Neural progenitor cell (in vitro differentiated cells): ENCODE measurements around the gene INHBE. TPM values are rescaled to one million over a fixed set of nuclear protein-coding genes. Genes with fewer than 3 reads are reported as not detected.

Experiments used
- DNase-seq: peaks from one replicate; pipeline ENCODE4 v3.0.0-alpha.2; 2016; ENCODE audit warnings: low spot score
- H2AFZ ChIP-seq: fragments of 200-600 bp; sonication (generic); replicated peaks from 2 replicates; pipeline ENCODE4 v1.6.1; 2016; ENCODE audit warnings: antibody characterized with exemption
- H3F3A ChIP-seq: fragments of 200-600 bp; sonication (generic); 2 replicates; pipeline ENCODE4 v1.6.1; 2016; ENCODE audit warnings: antibody characterized with exemption, low read depth
- H3K27ac ChIP-seq: fragments of 200-600 bp; sonication (generic); 2 replicates; pipeline ENCODE4 v1.5.1; 2016; ENCODE audit warnings: mild to moderate bottlenecking
- H3K27me3 ChIP-seq: fragments of 200-600 bp; sonication (generic); 2 replicates; pipeline ENCODE4 v1.6.1; 2016; ENCODE audit warnings: mild to moderate bottlenecking, moderate library complexity
- H3K36me3 ChIP-seq: fragments of 200-600 bp; sonication (generic); 2 replicates; pipeline ENCODE4 v1.5.1; 2016
- H3K4me1 ChIP-seq: fragments of 200-600 bp; sonication (generic); 2 replicates; pipeline ENCODE4 v1.6.1; 2016; ENCODE audit warnings: mixed run types
- H3K4me2 ChIP-seq: fragments of 200-600 bp; sonication (generic); 2 replicates; pipeline ENCODE4 v1.6.1; 2016
- H3K4me3 ChIP-seq: fragments of 200-600 bp; sonication (generic); 2 replicates; pipeline ENCODE4 v1.5.1; 2016
- H3K79me2 ChIP-seq: fragments of 200-600 bp; sonication (generic); 2 replicates; pipeline ENCODE4 v1.6.1; 2016; ENCODE audit warnings: low read depth
- H3K9ac ChIP-seq: fragments of 200-600 bp; sonication (generic); 2 replicates; pipeline ENCODE4 v1.6.1; 2016
- H3K9me3 ChIP-seq: fragments of 200-600 bp; sonication (generic); 2 replicates; pipeline ENCODE4 v1.5.1; 2016; ENCODE audit warnings: low read depth
- H4K20me1 ChIP-seq: fragments of 200-600 bp; sonication (generic); 2 replicates; pipeline ENCODE4 v1.6.1; 2016; ENCODE audit warnings: low read depth
- H3K27ac Mint-ChIP-seq: 3 replicates; pipeline ENCODE4 v1.8.0; 2021; ENCODE audit warnings: mixed read lengths
- H3K27me3 Mint-ChIP-seq: 2 replicates; pipeline ENCODE4 v1.8.0; 2022; ENCODE audit warnings: low read depth, mild to moderate bottlenecking, inconsistent platforms, moderate library complexity, mixed read lengths; ENCODE audit not compliant: insufficient read depth
- H3K36me3 Mint-ChIP-seq: 3 replicates; pipeline ENCODE4 v1.8.0; 2021; ENCODE audit warnings: mixed read lengths
- H3K4me1 Mint-ChIP-seq: 3 replicates; pipeline ENCODE4 v1.8.0; 2021; ENCODE audit warnings: mixed read lengths
- H3K4me3 Mint-ChIP-seq: 3 replicates; pipeline ENCODE4 v1.8.0; 2021; ENCODE audit warnings: mild to moderate bottlenecking, moderate library complexity, mixed read lengths
- H3K9me3 Mint-ChIP-seq: 3 replicates; pipeline ENCODE4 v1.8.0; 2020; ENCODE audit warnings: mixed read lengths
- EZH2 ChIP-seq: fragments of 200-600 bp; sonication (generic); IDR thresholded peaks from 2 replicates; pipeline ENCODE4 v1.6.1; 2017; ENCODE audit warnings: antibody characterized with exemption, mild to moderate bottlenecking, moderate library complexity
- EZH2phosphoT487 ChIP-seq: fragments of 200-600 bp; sonication (generic); IDR thresholded peaks from 2 replicates; pipeline ENCODE4 v1.6.1; 2017; ENCODE audit warnings: antibody characterized with exemption
- total RNA-seq: library from RNA; depleted of rRNA; stranded (reverse); fragments of >200 nt; gene quantifications from 2 replicates; pipeline ENCODE4 v1.2.3, GENCODE V29; 2015; ENCODE audit warnings: low replicate concordance
- TF ChIP-seq, protein P1 (sequence below): fragments of 200-600 bp; sonication (generic); IDR thresholded peaks from 2 replicates; pipeline ENCODE4 v1.5.1; 2017; ENCODE audit warnings: antibody characterized with exemption, mild to moderate bottlenecking

The INHBE gene
- total RNA-seq, 1 donor from 2014 or later: not detected

- no peaks in the 10 kb centered on the region for H3K4me1 Mint-ChIP-seq
Observed at GRCh38 chr12:57469296-57470164, 14.4 kb downstream of the INHBE start.

GRCh38 chr12:57470286-57470969, 15.3 kb downstream of the INHBE start:
- no peaks in the 10 kb centered on the region for H3K79me2 ChIP-seq
- peaks cover under 1% of the 10 kb centered on the region for H3K4me1 ChIP-seq
- no peaks in the 10 kb centered on the region for H3K36me3 ChIP-seq
- H3K9me3 ChIP-seq: no peaks in the 10 kb centered on the region
- no peaks in the 10 kb centered on the region for H3K9me3 Mint-ChIP-seq
- no peak for DNase-seq
- peaks cover 51% of the 10 kb centered on the region for H3K27me3 Mint-ChIP-seq
- H3K9ac ChIP-seq: no peak overlapping the region
- no peak overlapping the region for H3K4me3 Mint-ChIP-seq
- H3K27ac Mint-ChIP-seq: no peak overlapping the region
- no peak overlapping the region for H3K4me3 ChIP-seq
- no peak overlapping the region for H2AFZ ChIP-seq
- H3K27ac ChIP-seq: no peak overlapping the region
- peaks cover 43% of the 10 kb centered on the region for H3K27me3 ChIP-seq
- H4K20me1 ChIP-seq: no peaks in the 10 kb centered on the region
- TF ChIP-seq, protein P1, sequence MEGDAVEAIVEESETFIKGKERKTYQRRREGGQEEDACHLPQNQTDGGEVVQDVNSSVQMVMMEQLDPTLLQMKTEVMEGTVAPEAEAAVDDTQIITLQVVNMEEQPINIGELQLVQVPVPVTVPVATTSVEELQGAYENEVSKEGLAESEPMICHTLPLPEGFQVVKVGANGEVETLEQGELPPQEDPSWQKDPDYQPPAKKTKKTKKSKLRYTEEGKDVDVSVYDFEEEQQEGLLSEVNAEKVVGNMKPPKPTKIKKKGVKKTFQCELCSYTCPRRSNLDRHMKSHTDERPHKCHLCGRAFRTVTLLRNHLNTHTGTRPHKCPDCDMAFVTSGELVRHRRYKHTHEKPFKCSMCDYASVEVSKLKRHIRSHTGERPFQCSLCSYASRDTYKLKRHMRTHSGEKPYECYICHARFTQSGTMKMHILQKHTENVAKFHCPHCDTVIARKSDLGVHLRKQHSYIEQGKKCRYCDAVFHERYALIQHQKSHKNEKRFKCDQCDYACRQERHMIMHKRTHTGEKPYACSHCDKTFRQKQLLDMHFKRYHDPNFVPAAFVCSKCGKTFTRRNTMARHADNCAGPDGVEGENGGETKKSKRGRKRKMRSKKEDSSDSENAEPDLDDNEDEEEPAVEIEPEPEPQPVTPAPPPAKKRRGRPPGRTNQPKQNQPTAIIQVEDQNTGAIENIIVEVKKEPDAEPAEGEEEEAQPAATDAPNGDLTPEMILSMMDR: no peak
- no peak for TF ChIP-seq EZH2
- no peak for TF ChIP-seq EZH2phosphoT487
- no peaks in the 10 kb centered on the region for H3K4me1 Mint-ChIP-seq
- peaks cover 3% of the 10 kb centered on the region for H3F3A ChIP-seq
- H3K36me3 Mint-ChIP-seq: no peaks in the 10 kb centered on the region
- no peak overlapping the region for H3K4me2 ChIP-seq

More at GRCh38 chr12:57469296-57470164, 14.4 kb downstream of the INHBE start:
- H3K9ac ChIP-seq: no peak overlapping the region
- H3K36me3 ChIP-seq: no peaks in the 10 kb centered on the region
- H4K20me1 ChIP-seq: no peaks in the 10 kb centered on the region
- H3K4me1 ChIP-seq: no peaks in the 10 kb centered on the region
- DNase-seq: no peak
- no peak overlapping the region for H3K4me3 ChIP-seq
- TF ChIP-seq, protein P1: no peak
- TF ChIP-seq EZH2phosphoT487 (no peak), EZH2 (no peak)
- no peaks in the 10 kb centered on the region for H3K9me3 ChIP-seq
- H3K36me3 Mint-ChIP-seq: no peaks in the 10 kb centered on the region
- H3K79me2 ChIP-seq: no peaks in the 10 kb centered on the region
- no peak overlapping the region for H2AFZ ChIP-seq
- H3K27me3 Mint-ChIP-seq: peaks cover 53% of the 10 kb centered on the region
- no peak overlapping the region for H3K27ac ChIP-seq
- H3K9me3 Mint-ChIP-seq: no peaks in the 10 kb centered on the region
- H3K4me2 ChIP-seq: no peak overlapping the region
- H3F3A ChIP-seq: no peaks in the 10 kb centered on the region
- no peak overlapping the region for H3K4me3 Mint-ChIP-seq
- peaks cover 34% of the 10 kb centered on the region for H3K27me3 ChIP-seq
- H3K27ac Mint-ChIP-seq: no peak overlapping the region

DNA sequence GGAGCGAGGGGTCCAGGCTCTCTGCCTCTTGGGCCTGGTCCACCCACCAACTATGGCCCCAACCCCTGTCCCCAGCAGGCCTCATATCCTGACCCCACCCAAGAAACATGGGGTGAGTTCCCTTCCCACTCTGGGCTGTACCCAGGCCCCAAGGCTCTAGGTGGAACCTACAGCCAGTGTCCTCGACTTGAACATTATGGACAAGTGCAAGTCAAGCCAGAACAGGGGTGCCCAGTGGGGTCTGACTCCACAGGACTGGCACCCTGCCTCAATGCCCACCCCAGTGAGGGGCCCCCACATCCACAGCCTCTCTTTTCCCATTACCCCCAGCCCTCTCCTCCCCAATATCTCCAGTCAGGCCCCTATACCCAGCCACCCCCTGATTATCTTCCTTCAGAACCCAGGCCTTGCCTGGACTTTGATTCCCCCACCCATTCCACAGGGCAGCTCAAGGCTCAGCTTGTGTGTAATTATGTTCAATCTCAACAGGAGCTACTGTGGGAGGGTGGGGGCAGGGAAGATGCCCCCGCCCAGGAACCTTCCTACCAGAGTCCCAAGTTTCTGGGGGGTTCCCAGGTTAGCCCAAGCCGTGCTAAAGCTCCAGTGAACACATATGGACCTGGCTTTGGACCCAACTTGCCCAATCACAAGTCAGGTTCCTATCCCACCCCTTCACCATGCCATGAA, 16.0 kb downstream of the INHBE start:
- no peaks in the 10 kb centered on the region for H3K36me3 Mint-ChIP-seq
- TF ChIP-seq EZH2 (no peak), EZH2phosphoT487 (no peak)
- TF ChIP-seq, protein P1: no peak
- no peak overlapping the region for H3K4me2 ChIP-seq
- H3K4me1 Mint-ChIP-seq: no peaks in the 10 kb centered on the region
- H3K27ac ChIP-seq: no peak overlapping the region
- H3K4me3 ChIP-seq: no peak overlapping the region
- H3K4me3 Mint-ChIP-seq: no peak overlapping the region
- peaks cover 3% of the 10 kb centered on the region for H3F3A ChIP-seq
- peaks cover 7% of the 10 kb centered on the region for H3K4me1 ChIP-seq
- DNase-seq: no peak
- H3K79me2 ChIP-seq: no peaks in the 10 kb centered on the region
- no peak overlapping the region for H3K27ac Mint-ChIP-seq
- no peaks in the 10 kb centered on the region for H3K9me3 Mint-ChIP-seq
- H2AFZ ChIP-seq: no peak overlapping the region
- no peaks in the 10 kb centered on the region for H3K9me3 ChIP-seq
- peaks cover 45% of the 10 kb centered on the region for H3K27me3 Mint-ChIP-seq
- H3K36me3 ChIP-seq: no peaks in the 10 kb centered on the region
- peaks cover 2% of the 10 kb centered on the region for H4K20me1 ChIP-seq
- no peak overlapping the region for H3K9ac ChIP-seq
- peaks cover 50% of the 10 kb centered on the region for H3K27me3 ChIP-seq
